Gastroesophageal sphincter (tissue), 4 donors: ENCODE data around the gene EMCN. TPM values are rescaled to one million over a fixed set of nuclear protein-coding genes. Genes with fewer than 3 reads are reported as not detected.

Experiments
- ATAC-seq: fragments of 150-250 bp; one replicate; pipeline ENCODE4 v1.9.1; 2016; ENCODE audit warnings: mild to moderate bottlenecking, moderate library complexity
- H3K27ac ChIP-seq, 4 donors: fragments of 200-600 bp; sonication (generic) in 3 of 4; 1 replicate in 3 of 4; 2 replicates in 1 of 4; pipeline ENCODE4 v1.5.1; 2016 to 2019
- H3K27me3 ChIP-seq: fragments of 200-600 bp; sonication (generic); one replicate; pipeline ENCODE4 v1.5.1; 2019
- H3K36me3 ChIP-seq, 2 donors: fragments of 200-600 bp; sonication (generic); one replicate each; pipeline ENCODE4 v1.5.1; 2019; ENCODE audit warnings: control low read depth in 1 of 2
- H3K4me1 ChIP-seq, 3 donors: fragments of 200-600 bp; sonication (generic); 1 replicate in 2 of 3; 2 replicates in 1 of 3; pipeline ENCODE4 v1.5.1; 2016 to 2019; ENCODE audit warnings: control low read depth in 2 of 3
- H3K4me3 ChIP-seq, 2 donors: fragments of 200-600 bp; sonication (generic); one replicate each; pipeline ENCODE4 v1.5.1; 2019; ENCODE audit warnings: mild to moderate bottlenecking in 1 of 2, moderate library complexity in 1 of 2
- H3K9me3 ChIP-seq, 3 donors: fragments of 200-600 bp; sonication (generic); one replicate each; pipeline ENCODE4 v1.5.1; 2017 to 2019; ENCODE audit warnings: control low read depth in 2 of 3
- EP300 ChIP-seq: sonication (generic); formaldehyde crosslinking; IDR thresholded peaks from one replicate; pipeline ENCODE4 v1.6.1; 2017; ENCODE audit warnings: antibody characterized with exemption, mild to moderate bottlenecking
- POLR2A ChIP-seq, 2 donors: fragments of 450-650 bp; IDR thresholded peaks; one replicate each; pipeline ENCODE4 v1.6.1; 2017; ENCODE audit warnings: antibody characterized with exemption in 2 of 2, mild to moderate bottlenecking in 2 of 2, moderate library complexity in 1 of 2
- POLR2AphosphoS5 ChIP-seq: sonication (generic); formaldehyde crosslinking; IDR thresholded peaks from one replicate; pipeline ENCODE4 v1.6.1; 2017; ENCODE audit warnings: antibody characterized with exemption
- WGBS, 2 donors: methylation state at CpG; one replicate each; pipeline ENCODE4 v1.1.5; 2018; ENCODE audit warnings: low coverage in 1 of 2; 5-methylcytosine and 5-hydroxymethylcytosine counted together
- total RNA-seq, 4 donors: library from RNA; depleted of rRNA; stranded (reverse); fragments of >200 nt; gene quantifications; one replicate each; pipeline ENCODE4 v1.1.0, GENCODE V29; 2016
- TF ChIP-seq, protein P1 (sequence below), 4 experiments: fragments of 200-600 bp in 2 of 4; fragments of 450-650 bp in 2 of 4; sonication (generic) in 1 of 4; IDR thresholded peaks; one replicate each; pipeline ENCODE4 v1.5.1; 2017 to 2019; ENCODE audit warnings: antibody characterized with exemption in 4 of 4, mild to moderate bottlenecking in 2 of 4, moderate library complexity in 2 of 4

Gene EMCN
- total RNA-seq, 4 donors from 2014 or later: 5.3 to 26.8 (median 23.1) TPM

DNA sequence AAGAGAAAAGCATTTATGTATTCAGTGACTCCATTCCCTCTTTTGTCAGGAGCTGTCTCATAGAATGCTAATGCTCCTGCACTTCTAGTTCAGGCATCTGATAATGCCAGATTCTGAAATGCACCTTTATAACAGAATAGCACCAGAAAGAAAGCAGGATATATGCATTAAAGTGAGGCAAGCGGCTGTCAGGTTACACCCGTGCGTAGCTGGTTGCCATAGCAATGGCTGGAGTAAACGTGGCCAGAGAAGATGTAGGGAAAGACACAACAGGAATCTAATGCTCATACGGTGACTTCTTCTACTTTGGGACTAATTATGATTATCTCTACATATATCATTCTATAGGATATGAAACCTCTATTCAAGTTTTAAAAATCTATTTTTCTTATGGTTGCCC, 5.9 kb downstream of the EMCN start:
- ATAC-seq: no peak
- peaks cover 0 to 5% (median 0%) of the 10 kb centered on the region in 3 donors for H3K4me1 ChIP-seq

DNA sequence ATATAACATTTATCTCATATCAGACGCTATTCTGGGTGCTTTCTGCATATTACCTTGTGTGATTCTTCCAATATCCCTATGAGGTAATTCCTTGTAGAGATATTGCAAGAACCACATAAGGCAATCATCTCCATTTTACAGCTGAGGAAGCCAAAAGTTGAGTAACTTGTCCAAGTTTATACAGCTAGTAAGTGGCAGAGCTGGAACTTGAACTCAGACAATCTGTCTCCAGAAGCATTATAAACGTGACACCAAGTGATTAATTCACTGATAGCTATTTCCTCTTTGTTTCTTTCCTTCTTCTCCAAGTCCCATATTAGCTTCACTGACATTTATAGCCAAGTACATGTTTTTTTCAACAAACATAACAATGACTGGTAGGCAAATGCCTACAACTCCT, 7.3 kb downstream of the EMCN start:
- Histone ChIP-seq H3K4me1 (peaks cover 0 to 5% (median 0%) of the 10 kb centered on the region in 3 donors), H3K9me3 (no peaks in the 10 kb centered on the region), H3K27me3 (no peaks in the 10 kb centered on the region), H3K4me3 (no peak overlapping the region), H3K27ac (no peak overlapping the region), H3K36me3 (no peaks in the 10 kb centered on the region)
- TF ChIP-seq POLR2AphosphoS5 (no peak), POLR2A (IDR thresholded peaks at IDR 0.05) (no peak), EP300 (no peak)
- TF ChIP-seq, protein P1, sequence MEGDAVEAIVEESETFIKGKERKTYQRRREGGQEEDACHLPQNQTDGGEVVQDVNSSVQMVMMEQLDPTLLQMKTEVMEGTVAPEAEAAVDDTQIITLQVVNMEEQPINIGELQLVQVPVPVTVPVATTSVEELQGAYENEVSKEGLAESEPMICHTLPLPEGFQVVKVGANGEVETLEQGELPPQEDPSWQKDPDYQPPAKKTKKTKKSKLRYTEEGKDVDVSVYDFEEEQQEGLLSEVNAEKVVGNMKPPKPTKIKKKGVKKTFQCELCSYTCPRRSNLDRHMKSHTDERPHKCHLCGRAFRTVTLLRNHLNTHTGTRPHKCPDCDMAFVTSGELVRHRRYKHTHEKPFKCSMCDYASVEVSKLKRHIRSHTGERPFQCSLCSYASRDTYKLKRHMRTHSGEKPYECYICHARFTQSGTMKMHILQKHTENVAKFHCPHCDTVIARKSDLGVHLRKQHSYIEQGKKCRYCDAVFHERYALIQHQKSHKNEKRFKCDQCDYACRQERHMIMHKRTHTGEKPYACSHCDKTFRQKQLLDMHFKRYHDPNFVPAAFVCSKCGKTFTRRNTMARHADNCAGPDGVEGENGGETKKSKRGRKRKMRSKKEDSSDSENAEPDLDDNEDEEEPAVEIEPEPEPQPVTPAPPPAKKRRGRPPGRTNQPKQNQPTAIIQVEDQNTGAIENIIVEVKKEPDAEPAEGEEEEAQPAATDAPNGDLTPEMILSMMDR (IDR thresholded peaks at IDR 0.05): no peak
- no peak for ATAC-seq
- WGBS, 2 donors: 18 to 31% methylated on average over 2 of the region's 2 CpGs

More for the DNA sequence above, 5.9 kb downstream of the EMCN start:
- no peaks in the 10 kb centered on the region for H3K9me3 ChIP-seq
- WGBS, 2 donors: 49 to 50% methylated on average over 5 of the region's 5 CpGs
- H3K27me3 ChIP-seq: no peaks in the 10 kb centered on the region
- H3K4me3 ChIP-seq: no peak overlapping the region
- TF ChIP-seq, protein P1 (IDR thresholded peaks at IDR 0.05): no peak
- no peak for TF ChIP-seq POLR2AphosphoS5
- TF ChIP-seq EP300: no peak
- no peak for TF ChIP-seq POLR2A (IDR thresholded peaks at IDR 0.05)
- H3K36me3 ChIP-seq: no peaks in the 10 kb centered on the region
- no peak overlapping the region for H3K27ac ChIP-seq

DNA sequence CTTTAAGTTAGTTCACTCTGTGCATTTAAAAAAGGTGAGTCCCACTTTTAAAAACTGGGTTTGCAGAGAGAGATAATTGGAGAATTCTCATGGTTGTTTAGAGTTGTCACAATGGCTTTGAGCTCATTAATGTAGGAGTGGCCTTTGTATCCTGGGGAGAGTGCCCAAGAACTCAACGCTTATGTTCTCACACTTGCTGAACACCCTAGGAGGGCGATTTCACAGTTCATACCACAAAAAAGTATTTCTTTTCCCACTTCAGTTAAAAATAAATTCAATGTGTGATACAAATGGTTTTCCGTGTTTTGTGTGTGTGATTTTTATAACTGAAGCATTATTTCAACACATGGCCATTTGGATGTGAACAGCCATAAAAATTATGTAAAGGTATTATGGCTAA, 8.4 kb downstream of the EMCN start:
- H3K27me3 ChIP-seq: no peaks in the 10 kb centered on the region
- WGBS, 2 donors: 60 to 89% methylated on average over 3 of the region's 3 CpGs
- H3K36me3 ChIP-seq: no peaks in the 10 kb centered on the region
- H3K4me1 ChIP-seq: peaks cover 0 to 5% (median 0%) of the 10 kb centered on the region in 3 donors
- TF ChIP-seq, protein P1 (IDR thresholded peaks at IDR 0.05): no peak
- TF ChIP-seq POLR2AphosphoS5 (no peak), POLR2A (IDR thresholded peaks at IDR 0.05) (no peak), EP300 (no peak)
- H3K27ac ChIP-seq: no peak overlapping the region
- no peak for ATAC-seq
- H3K9me3 ChIP-seq: no peaks in the 10 kb centered on the region
- H3K4me3 ChIP-seq: no peak overlapping the region

DNA sequence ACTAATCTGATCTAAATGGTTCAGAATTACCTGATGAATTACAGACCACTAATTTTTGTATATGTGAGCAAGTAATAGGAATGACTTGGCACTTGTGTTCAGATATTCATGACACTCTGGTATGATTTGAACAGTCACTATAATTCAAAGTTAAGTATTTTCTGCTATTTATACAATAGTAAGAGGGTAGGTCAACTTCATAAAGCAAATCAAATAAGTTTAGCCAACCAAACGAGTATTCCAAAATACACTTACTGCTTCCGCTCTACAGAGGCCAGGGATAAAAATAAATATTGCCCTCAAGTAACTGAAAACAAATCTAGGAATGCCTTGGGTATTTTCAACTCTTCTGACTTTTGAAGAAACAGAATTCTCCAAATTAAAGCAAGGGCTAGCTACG, 9.1 kb downstream of the EMCN start:
- Histone ChIP-seq H3K36me3 (no peaks in the 10 kb centered on the region), H3K4me1 (peaks cover 0 to 5% (median 0%) of the 10 kb centered on the region in 3 donors), H3K27ac (no peak overlapping the region), H3K27me3 (no peaks in the 10 kb centered on the region), H3K4me3 (no peak overlapping the region), H3K9me3 (no peaks in the 10 kb centered on the region)
- TF ChIP-seq, protein P1 (IDR thresholded peaks at IDR 0.05): no peak
- TF ChIP-seq EP300: no peak
- no peak for TF ChIP-seq POLR2A (IDR thresholded peaks at IDR 0.05)
- no peak for TF ChIP-seq POLR2AphosphoS5
- WGBS, 2 donors: 42 to 49% methylated on average over 2 to 3 of the region's 3 CpGs
- no peak for ATAC-seq

DNA sequence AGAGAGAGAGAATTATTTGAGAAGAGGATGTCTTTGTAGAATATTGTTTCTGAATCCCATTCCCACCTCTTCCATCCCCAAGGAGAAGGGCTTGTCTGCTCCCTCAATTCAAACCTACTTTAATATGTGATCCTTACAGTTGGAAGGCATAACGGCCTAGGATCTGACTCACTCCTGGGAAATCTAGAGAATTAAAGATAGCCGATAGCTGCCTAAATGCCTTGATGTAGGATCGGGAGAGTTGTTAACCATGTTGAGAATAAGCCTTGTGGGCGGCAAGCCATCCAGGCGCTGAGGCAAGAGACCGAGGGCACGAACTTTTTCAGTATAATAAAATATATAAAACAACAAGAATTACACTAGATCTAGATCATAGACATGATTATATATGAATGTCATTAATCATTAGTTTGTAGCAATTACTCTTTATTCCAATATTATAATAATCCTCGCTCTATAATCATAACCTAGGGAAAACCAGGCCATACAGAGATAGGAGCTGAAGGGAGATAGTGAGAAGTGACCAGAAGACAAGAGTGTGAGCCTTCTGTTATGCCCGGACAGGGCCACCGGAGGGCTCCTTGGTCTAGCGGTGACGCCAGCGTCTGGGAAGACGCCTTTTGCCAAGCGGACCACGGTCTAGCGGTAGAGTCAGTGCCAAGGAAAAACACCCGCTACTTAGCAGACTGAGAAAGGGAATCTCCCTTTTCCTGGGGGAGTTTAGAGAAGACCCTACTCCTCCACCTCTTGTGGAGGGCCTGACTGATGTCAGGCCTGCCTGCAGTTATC, 13.5 kb downstream of the EMCN start:
- no peak for ATAC-seq
- no peak overlapping the region for H3K4me3 ChIP-seq
- no peak for TF ChIP-seq POLR2A (IDR thresholded peaks at IDR 0.05)
- no peak for TF ChIP-seq POLR2AphosphoS5
- TF ChIP-seq EP300: no peak
- TF ChIP-seq, protein P1 (IDR thresholded peaks at IDR 0.05): no peak
- H3K36me3 ChIP-seq: no peaks in the 10 kb centered on the region
- WGBS, 2 donors: 80 to 88% methylated on average over 1 to 18 of the region's 18 CpGs
- no peaks in the 10 kb centered on the region for H3K27me3 ChIP-seq
- H3K4me1 ChIP-seq: peaks cover 0 to 5% (median 0%) of the 10 kb centered on the region in 3 donors
- no peak overlapping the region for H3K27ac ChIP-seq
- H3K9me3 ChIP-seq: no peaks in the 10 kb centered on the region
